GM18868 (cell line): ENCODE measurements around the gene BRSK1.

Experiments
- ATAC-seq: cut with Tn5 transposase; IDR thresholded peaks from one replicate; pipeline ENCODE4 v1.9.1; 2021; ENCODE audit warnings: mild to moderate bottlenecking, moderate library complexity; ENCODE audit not compliant: unreplicated experiment

Gene BRSK1

GRCh38 chr19:55350620-55351315 lies 67.0 kb downstream of the BRSK1 start:
- no peak for ATAC-seq

GRCh38 chr19:55352040-55352439 lies 68.2 kb downstream of the BRSK1 start:
- ATAC-seq, result no peak

- ATAC-seq, result no peak
Observed at GRCh38 chr19:55352549-55353145, 68.8 kb downstream of the BRSK1 start.

- ATAC-seq, result no peak
Observed at GRCh38 chr19:55353356-55353802, 69.6 kb downstream of the BRSK1 start.

- ATAC-seq, result no peak
Observed at GRCh38 chr19:55353803-55354697, 70.3 kb downstream of the BRSK1 start.

- no peak for ATAC-seq
Observed at GRCh38 chr19:55354698-55355212, 71.0 kb downstream of the BRSK1 start, which contains the start of gene COX6B2. Gene COX6B2, minus strand, starts transcription at chr19:55354719. Its CDS starts 198 bp downstream, at chr19:55354521.

GRCh38 chr19:55355213-55355821 lies 71.5 kb downstream of the BRSK1 start:
- no peak for ATAC-seq

- ATAC-seq, result no peak
Observed at GRCh38 chr19:55358493-55358892, 74.7 kb downstream of the BRSK1 start.

GRCh38 chr19:55358943-55359908 lies 75.4 kb downstream of the BRSK1 start:
- no peak for ATAC-seq

- no peak for ATAC-seq
Observed at GRCh38 chr19:55360902-55361301, 77.1 kb downstream of the BRSK1 start.
